ENCODE measurements around the gene DTX3.

- TF ChIP-seq ZNF331 (CRISPR knock-in tag; IDR thresholded peaks at IDR 0.05): no peak
- TF ChIP-seq, protein P1, sequence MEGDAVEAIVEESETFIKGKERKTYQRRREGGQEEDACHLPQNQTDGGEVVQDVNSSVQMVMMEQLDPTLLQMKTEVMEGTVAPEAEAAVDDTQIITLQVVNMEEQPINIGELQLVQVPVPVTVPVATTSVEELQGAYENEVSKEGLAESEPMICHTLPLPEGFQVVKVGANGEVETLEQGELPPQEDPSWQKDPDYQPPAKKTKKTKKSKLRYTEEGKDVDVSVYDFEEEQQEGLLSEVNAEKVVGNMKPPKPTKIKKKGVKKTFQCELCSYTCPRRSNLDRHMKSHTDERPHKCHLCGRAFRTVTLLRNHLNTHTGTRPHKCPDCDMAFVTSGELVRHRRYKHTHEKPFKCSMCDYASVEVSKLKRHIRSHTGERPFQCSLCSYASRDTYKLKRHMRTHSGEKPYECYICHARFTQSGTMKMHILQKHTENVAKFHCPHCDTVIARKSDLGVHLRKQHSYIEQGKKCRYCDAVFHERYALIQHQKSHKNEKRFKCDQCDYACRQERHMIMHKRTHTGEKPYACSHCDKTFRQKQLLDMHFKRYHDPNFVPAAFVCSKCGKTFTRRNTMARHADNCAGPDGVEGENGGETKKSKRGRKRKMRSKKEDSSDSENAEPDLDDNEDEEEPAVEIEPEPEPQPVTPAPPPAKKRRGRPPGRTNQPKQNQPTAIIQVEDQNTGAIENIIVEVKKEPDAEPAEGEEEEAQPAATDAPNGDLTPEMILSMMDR (CRISPR knock-in tag; IDR thresholded peaks at IDR 0.05): no peak
- TF ChIP-seq, protein P2, sequence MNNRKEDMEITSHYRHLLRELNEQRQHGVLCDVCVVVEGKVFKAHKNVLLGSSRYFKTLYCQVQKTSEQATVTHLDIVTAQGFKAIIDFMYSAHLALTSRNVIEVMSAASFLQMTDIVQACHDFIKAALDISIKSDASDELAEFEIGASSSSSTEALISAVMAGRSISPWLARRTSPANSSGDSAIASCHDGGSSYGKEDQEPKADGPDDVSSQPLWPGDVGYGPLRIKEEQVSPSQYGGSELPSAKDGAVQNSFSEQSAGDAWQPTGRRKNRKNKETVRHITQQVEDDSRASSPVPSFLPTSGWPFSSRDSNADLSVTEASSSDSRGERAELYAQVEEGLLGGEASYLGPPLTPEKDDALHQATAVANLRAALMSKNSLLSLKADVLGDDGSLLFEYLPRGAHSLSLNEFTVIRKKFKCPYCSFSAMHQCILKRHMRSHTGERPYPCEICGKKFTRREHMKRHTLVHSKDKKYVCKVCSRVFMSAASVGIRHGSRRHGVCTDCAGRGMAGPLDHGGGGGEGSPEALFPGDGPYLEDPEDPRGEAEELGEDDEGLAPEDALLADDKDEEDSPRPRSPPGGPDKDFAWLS (CRISPR knock-in tag; IDR thresholded peaks at IDR 0.05; ENCODE audit: borderline replicate concordance): no peak
- TF ChIP-seq SP1 (IDR thresholded peaks at IDR 0.05): no peak
- no peak for TF ChIP-seq SP1 (CRISPR knock-in tag; IDR thresholded peaks at IDR 0.05)
- no peak for TF ChIP-seq CHD4 (IDR thresholded peaks at IDR 0.05; ENCODE audit: borderline replicate concordance, low read length)
- no peak for TF ChIP-seq ZMYM3 (CRISPR knock-in tag; IDR thresholded peaks at IDR 0.05)
- TF ChIP-seq, protein P3, sequence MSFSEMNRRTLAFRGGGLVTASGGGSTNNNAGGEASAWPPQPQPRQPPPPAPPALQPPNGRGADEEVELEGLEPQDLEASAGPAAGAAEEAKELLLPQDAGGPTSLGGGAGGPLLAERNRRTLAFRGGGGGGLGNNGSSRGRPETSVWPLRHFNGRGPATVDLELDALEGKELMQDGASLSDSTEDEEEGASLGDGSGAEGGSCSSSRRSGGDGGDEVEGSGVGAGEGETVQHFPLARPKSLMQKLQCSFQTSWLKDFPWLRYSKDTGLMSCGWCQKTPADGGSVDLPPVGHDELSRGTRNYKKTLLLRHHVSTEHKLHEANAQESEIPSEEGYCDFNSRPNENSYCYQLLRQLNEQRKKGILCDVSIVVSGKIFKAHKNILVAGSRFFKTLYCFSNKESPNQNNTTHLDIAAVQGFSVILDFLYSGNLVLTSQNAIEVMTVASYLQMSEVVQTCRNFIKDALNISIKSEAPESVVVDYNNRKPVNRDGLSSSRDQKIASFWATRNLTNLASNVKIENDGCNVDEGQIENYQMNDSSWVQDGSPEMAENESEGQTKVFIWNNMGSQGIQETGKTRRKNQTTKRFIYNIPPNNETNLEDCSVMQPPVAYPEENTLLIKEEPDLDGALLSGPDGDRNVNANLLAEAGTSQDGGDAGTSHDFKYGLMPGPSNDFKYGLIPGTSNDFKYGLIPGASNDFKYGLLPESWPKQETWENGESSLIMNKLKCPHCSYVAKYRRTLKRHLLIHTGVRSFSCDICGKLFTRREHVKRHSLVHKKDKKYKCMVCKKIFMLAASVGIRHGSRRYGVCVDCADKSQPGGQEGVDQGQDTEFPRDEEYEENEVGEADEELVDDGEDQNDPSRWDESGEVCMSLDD (CRISPR knock-in tag; IDR thresholded peaks at IDR 0.05; ENCODE audit: borderline replicate concordance): no peak
Measured at GRCh38 chr12:57603815-57604453, 690 bp upstream of the DTX3 start.

All from HepG2 (cell line).